Spleen (tissue), 7 donors: ENCODE results near the gene GMFB.

Experiments
- CTCF ChIP-seq, 11 experiments: fragments of 200-600 bp in 7 of 11; fragments of 450-650 bp in 4 of 11; sonication (generic) in 4 of 11; IDR thresholded peaks in 8 of 11; conservative IDR thresholded peaks in 3 of 11; 1 replicate in 7 of 11; 2 replicates in 4 of 11; pipeline versions ENCODE4 v1.4.0 to v1.8.0; 2016 to 2021; ENCODE audit warnings: antibody characterized with exemption in 11 of 11, inconsistent platforms in 4 of 11, mild to moderate bottlenecking in 1 of 11
- POLR2A ChIP-seq, 3 donors: fragments of 450-650 bp; IDR thresholded peaks; one replicate each; pipeline ENCODE4 v1.5.1; 2017; ENCODE audit warnings: antibody characterized with exemption in 3 of 3, mild to moderate bottlenecking in 1 of 3
- POLR2AphosphoS5 ChIP-seq, 3 donors: sonication (generic); formaldehyde crosslinking; IDR thresholded peaks; one replicate each; pipeline ENCODE4 v1.5.1; 2017; ENCODE audit warnings: antibody characterized with exemption in 3 of 3
- donor health status: DM: no; HTN: no; CAD: no; lungs with moderate emphysema.
- donor health status: DM: no; HTN: no; CAD: no.
- donor health status: DM: no; HTN: no; CAD: no.

DNA sequence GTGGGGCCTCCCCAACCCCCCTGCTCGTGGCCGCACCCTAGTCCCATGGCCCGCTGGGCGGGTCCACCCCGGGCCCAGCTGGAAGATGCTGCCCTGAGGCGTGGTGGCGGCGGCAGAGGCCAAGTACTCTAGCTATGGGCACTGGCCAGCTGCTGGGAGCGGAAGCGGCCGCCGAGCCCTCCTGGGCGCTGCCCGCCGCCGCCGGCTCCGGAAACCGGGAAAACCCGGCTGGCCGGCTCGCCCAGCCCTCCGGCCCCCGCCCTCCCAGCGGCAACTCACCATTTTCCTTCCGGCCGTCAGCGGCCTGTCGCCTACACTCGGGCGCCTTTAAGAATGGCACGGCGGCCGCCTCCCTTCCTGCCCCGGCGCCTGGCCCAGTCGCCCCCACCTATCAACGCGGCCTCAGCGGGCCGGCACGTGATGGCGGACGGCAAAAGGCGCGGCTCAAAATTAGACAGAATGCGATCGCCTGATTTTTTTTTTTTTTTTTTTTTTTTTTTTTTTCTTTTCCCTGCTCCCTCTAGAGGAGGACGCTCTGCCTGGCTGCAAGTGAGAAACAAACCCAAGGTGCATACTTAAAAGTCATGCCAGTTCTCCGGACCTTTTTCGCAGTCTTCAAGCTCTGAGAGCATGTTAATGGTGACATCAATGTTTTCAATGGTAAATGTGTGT is at the start of gene GMFB:
- TF ChIP-seq CTCF (IDR thresholded peaks at IDR 0.05 in 8 of 11, conservative IDR thresholded peaks at IDR 0.05 in 3 of 11) (peak in 9 of 11 experiments; percentile 10 to 54 (median 38)), POLR2AphosphoS5 (IDR thresholded peaks at IDR 0.05) (peak; percentile 95 to 97 (median 95)), POLR2A (IDR thresholded peaks at IDR 0.05) (peak in 2 of 3 donors; percentile 0 to 63)
